GM19099 (cell line): Measurements from ENCODE around the gene TP53I13.
A peak's percentile ranks its signal among the peaks of the same experiment; 100 is the strongest.

Experiments used
- POLR2A ChIP-seq: IDR thresholded peaks from 3 replicates; pipeline ENCODE4 v1.6.1; 2011; ENCODE audit warnings: low read depth; ENCODE audit not compliant: insufficient read length; ENCODE audit errors: extremely low read depth

The TP53I13 gene

DNA sequence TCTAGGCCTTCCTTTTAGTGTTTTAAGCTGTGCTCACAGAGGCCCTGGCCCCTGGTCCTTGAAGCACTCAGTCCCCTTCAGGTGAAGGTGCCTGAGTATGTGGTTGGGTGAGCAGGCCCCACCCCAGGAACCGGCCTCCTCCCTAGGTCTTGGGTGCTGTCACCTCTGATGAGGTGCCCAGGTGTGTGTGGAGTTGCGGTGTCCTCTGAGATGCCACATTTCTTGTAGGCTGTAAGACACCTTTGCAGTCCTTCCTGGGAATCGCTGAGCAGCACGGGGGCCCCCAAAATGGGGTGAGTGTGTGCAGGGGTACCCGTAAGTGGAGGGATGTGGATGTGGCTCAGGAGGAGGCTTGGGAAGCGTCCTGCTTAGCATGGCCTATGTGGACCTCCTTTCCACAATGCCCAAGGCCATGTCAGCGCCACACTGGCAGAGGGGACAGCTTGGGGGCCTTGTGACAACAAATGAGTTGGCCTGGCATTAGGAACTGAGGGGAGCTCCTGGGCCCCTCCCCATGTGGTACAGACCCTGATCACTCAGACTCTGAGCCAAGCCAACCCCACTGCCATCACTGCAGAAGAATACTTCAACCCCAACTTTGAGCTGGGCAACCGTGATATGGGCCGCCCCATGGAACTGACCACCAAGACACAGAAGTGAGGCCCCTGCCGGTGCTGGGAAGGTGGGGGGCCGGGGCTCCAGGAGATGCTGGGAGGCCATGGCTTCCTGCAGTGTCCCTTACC lies 43.0 kb downstream of the TP53I13 start:
- no peak for TF ChIP-seq POLR2A

DNA sequence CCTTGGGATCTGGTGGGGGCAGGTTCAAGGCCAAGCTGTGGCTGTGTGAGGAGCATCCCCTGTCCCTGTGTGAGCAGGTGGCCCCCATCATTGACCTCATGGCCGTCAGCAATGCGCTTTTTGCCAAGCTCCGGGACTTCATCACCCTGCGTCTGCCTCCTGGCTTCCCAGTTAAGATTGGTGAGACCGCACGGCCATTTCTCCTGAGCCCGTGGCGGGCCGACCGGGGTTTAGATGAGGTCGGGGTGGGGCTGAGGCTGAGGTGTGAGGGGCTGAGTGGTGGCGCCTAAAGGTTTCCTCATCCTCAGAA lies 43.5 kb downstream of the TP53I13 start:
- TF ChIP-seq POLR2A: no peak

DNA sequence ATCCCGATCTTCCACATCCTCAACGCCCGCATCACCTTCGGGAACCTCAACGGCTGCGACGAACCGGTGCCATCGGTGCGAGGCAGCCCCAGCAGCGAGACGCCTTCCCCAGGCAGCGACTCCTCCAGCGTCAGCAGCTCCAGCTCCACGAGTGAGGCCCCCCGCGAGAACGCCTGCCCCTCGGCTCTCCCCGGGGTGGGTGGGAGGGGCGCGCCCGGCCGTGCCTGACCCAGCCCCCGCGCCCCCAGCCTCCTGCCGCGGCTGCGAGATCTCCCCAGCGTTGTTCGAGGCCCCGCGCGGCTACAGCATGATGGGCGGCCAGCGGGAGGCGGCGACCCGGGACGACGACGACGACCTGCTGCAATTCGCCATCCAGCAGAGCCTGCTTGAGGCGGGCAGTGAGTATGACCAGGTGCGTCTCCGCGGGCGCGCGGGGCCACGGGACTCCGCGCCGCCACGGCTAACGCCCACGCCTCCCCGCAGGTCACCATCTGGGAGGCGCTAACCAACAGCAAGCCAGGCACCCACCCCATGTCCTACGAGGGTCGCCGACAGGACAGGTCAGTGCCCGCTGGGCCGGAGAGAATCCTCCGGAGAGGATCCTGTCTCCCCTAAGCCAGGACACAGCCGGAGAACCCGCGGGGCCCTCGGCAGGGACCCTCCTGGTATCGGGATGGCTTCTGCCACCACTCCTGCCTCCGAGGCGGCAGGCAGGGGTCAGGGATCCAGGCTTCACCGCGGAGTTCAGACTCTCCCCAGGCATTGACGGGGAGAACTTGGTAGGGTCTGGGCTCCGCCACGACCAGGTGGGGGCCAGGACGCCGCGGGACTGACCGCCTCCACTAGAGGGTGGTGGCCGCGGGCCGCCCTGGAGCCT lies 44.1 kb downstream of the TP53I13 start:
- TF ChIP-seq POLR2A: no peak

DNA sequence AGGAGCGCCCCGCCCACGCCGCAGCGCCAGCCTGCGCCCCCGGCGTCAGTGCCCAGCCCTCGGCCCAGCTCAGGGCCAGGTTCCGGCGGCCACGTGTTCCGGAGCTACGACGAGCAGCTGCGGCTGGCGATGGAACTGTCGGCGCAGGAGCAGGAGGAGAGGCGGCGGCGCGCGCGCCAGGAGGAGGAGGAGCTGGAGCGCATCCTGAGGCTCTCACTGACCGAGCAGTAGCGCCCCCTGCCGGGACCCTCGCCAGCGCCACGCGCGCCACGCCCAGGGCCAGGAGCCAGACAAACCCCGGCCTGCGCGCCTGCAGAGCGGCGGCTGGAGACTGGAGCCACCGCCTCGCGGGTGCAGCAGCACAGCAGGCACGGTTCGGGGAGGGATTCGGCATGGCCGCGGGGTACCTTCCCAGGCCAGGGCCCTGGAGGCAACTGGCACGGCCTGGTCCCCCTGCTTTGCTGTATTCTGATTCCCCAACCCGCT lies 44.9 kb downstream of the TP53I13 start:
- TF ChIP-seq POLR2A: no peak

DNA sequence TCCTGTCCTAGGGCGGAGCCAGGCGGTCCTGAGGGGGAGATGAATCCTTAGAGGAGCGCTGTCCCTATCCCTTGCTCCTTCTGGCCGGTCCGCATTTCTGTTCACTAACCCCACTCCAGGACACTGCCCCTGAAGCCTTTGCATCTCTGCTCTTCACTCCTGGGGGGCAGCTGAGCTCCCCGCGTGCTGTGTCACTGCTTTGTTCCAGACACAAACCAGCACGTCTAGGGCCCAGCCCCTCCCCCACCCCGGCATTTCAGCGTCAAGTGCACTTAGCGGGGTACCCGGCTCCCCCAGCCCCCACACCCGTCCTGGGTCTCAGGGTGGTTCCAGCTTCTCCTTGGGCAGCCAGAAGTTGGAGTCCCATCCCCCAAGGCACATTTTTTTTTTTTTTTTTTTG lies 45.4 kb downstream of the TP53I13 start:
- TF ChIP-seq POLR2A: no peak

GRCh38 chr17:29614349-29615047 lies 46.0 kb downstream of the TP53I13 start:
- TF ChIP-seq POLR2A: no peak

DNA sequence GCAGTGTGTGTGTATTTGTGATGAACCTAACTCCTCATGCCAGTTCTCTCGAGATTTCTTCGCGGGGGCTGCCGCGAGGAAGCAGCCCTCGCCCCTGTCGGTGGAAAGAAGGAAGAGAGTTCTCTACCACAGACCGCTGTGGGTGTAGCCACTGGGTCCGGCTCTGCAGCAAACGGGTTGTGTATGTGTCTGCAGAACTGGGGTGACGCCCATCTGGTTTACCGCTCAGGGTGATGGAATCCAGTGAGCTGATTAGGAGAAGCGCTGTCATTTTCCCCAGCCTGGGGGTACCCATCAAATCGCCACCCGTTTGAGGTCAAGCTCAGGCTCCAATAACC lies 46.5 kb downstream of the TP53I13 start:
- no peak for TF ChIP-seq POLR2A

- TF ChIP-seq POLR2A: no peak
Observed at GRCh38 chr17:29615492-29616299, 47.2 kb downstream of the TP53I13 start.

DNA sequence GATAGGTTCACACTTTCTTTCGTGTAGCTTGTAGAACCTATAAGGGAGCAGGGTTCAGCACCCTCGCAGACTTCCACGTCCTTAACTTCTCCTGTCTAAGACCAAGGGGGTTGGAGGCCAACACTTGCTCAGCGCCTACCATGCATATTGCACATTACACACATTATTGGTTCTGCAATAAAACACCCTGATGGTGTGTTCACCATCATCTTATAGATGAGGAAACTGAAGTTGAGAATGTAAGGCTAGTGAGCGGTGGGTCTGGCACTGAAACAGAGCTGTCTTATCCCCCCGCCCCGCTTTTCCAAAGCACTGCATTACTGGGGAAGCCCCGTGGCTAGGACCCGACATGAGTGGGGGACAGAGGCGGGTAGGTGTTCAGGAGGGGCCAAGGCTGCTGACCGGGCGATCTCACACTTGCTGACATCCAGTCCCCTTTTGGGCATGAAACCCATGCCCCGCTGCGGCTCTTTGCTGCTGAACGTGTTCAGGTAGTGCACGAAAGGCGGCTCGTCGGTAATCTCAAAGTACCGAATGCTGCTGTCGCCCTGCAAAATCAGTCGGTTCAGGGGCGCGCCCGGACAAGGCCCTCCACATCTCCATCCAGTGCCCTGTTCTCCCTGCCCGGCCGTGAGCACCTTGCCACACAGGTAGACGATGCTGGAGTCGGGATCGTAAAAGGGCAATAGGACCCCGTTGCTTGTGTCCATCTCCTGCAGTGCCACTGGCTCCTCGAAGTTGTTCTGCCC lies 48.0 kb downstream of the TP53I13 start:
- no peak for TF ChIP-seq POLR2A

- TF ChIP-seq POLR2A: peak; percentile 37
Observed at GRCh38 chr17:29617125-29617480, 48.6 kb downstream of the TP53I13 start.

DNA sequence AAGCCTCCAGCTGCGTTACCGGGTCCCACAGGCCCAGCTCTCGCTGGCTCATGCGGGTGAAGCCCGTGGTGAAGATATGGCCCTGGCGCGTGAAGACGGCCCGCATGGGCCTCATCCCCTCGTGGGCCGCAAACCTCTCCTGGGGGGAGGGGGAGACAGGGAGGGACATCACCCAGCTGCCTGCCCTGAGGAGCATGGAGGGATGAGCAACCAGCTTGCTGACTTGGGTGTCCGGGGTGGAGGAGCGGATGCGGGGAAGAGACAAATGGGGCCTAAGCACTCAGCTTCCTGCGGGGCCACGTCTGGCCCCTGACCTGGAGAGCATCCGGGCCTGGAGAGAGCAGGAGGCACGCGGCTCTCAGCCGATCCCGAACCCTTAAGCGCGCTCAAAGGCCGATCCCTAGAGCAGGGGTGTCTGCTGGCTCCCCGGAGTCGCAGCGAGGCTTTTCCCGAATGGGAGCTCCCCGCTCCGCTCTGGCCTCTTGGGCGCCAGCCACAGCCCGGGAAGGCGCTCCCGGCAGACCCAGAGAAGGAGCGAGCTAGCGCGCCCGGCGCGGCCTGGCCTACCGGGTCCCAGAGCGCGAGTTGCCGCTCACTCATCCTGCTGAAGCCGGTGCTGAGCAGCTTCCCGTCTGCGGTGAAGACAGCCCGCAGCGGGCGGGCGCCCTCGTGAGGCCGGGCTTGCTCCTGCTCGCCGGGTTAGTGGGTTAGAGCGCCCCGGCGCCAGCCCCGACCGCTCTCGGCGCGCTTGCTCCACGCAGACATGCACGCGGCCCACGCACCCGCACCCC lies 49.2 kb downstream of the TP53I13 start:
- TF ChIP-seq POLR2A: peak; percentile 31

DNA sequence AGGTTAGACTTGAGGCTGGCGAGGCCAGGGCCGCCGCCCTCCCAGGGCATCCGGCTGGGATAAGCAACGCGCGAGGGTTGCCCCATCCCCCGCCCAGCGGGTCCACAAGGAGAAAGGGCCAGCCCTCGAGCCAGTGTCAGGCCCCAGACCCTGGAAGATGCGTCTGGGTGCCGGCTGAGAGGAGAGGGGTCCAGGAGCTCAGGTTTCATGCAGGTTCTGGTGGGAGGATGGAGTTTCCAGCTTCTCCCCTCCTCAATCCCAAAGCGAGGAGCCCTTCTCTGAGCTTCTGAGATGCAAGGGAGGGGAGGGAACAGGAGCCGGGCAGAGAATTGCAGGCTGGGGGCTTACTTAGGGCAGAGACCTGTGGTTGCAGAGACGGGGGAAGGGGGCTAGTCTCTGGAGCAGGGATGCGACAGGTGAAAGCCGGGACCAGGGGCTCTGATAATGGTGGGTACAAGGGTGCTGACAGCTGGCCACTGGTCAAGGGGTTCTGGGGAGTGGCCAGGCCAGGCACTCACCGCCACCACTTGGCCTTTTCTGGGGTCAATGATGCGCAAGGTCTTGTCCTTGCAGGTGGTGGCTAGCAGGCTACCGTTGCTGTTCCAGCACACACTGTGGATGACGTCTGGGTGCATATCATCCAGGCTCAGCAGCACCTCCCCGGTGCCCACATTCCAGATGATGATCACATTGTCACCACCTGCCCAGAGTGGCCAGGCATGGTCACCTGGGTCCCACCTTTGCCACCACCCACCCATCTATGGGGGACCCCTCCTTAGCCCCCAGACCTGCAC lies 50.0 kb downstream of the TP53I13 start:
- no peak for TF ChIP-seq POLR2A

GRCh38 chr17:29619251-29619650 lies 50.8 kb downstream of the TP53I13 start:
- no peak for TF ChIP-seq POLR2A
